ENCODE data around the gene ULK3. TPM values are rescaled to one million over a fixed set of nuclear protein-coding genes. Genes with fewer than 3 reads are reported as not detected.

ULK3 gene
- total RNA-seq, 1 donor from 2014 or later: 24.3 TPM

- Mint-ChIP-seq H3K27ac (ENCODE audit: unreplicated experiment) (no peak overlapping the region), H3K4me3 (ENCODE audit: unreplicated experiment) (no peak overlapping the region), H3K27me3 (ENCODE audit: low read depth) (peaks cover 23% of the 10 kb centered on the region), H3K9me3 (ENCODE audit: low read depth) (no peaks in the 10 kb centered on the region), H3K36me3 (ENCODE audit: low read depth) (no peaks in the 10 kb centered on the region), H3K4me1 (ENCODE audit: low read depth) (no peaks in the 10 kb centered on the region)
- no peak for DNase-seq (ENCODE audit: low spot score)
- TF ChIP-seq CTCF (IDR thresholded peaks at IDR 0.05): no peak
Measured at GRCh38 chr15:74823324-74823723, 19.6 kb downstream of the ULK3 start.

GRCh38 chr15:74822233-74822632, 20.7 kb downstream of the ULK3 start:
- H3K27ac Mint-ChIP-seq (ENCODE audit: unreplicated experiment): no peak overlapping the region
- TF ChIP-seq CTCF (IDR thresholded peaks at IDR 0.05): no peak
- H3K4me1 Mint-ChIP-seq (ENCODE audit: low read depth): peaks cover 3% of the 10 kb centered on the region
- no peak overlapping the region for H3K4me3 Mint-ChIP-seq (ENCODE audit: unreplicated experiment)
- no peaks in the 10 kb centered on the region for H3K9me3 Mint-ChIP-seq (ENCODE audit: low read depth)
- peaks cover 17% of the 10 kb centered on the region for H3K27me3 Mint-ChIP-seq (ENCODE audit: low read depth)
- DNase-seq (ENCODE audit: low spot score): no peak
- no peaks in the 10 kb centered on the region for H3K36me3 Mint-ChIP-seq (ENCODE audit: low read depth)

GRCh38 chr15:74821790-74822158, 21.2 kb downstream of the ULK3 start:
- DNase-seq (ENCODE audit: low spot score): no peak
- Mint-ChIP-seq H3K27me3 (ENCODE audit: low read depth) (peaks cover 12% of the 10 kb centered on the region), H3K4me3 (ENCODE audit: unreplicated experiment) (no peak overlapping the region), H3K36me3 (ENCODE audit: low read depth) (no peaks in the 10 kb centered on the region), H3K4me1 (ENCODE audit: low read depth) (peaks cover 4% of the 10 kb centered on the region), H3K9me3 (ENCODE audit: low read depth) (no peaks in the 10 kb centered on the region), H3K27ac (ENCODE audit: unreplicated experiment) (no peak overlapping the region)
- no peak for TF ChIP-seq CTCF (IDR thresholded peaks at IDR 0.05)

- H3K27me3 Mint-ChIP-seq (ENCODE audit: low read depth): peaks cover 9% of the 10 kb centered on the region
Measured at GRCh38 chr15:74821091-74821789, 21.7 kb downstream of the ULK3 start.

GRCh38 chr15:74820056-74820455, 22.9 kb downstream of the ULK3 start:
- peaks cover 7% of the 10 kb centered on the region for H3K27me3 Mint-ChIP-seq (ENCODE audit: low read depth)

More at GRCh38 chr15:74821091-74821789, 21.7 kb downstream of the ULK3 start:
- no peaks in the 10 kb centered on the region for H3K9me3 Mint-ChIP-seq (ENCODE audit: low read depth)
- no peak for DNase-seq (ENCODE audit: low spot score)
- no peak overlapping the region for H3K27ac Mint-ChIP-seq (ENCODE audit: unreplicated experiment)
- no peak for TF ChIP-seq CTCF (IDR thresholded peaks at IDR 0.05)
- peaks cover 4% of the 10 kb centered on the region for H3K4me1 Mint-ChIP-seq (ENCODE audit: low read depth)
- no peaks in the 10 kb centered on the region for H3K36me3 Mint-ChIP-seq (ENCODE audit: low read depth)
- no peak overlapping the region for H3K4me3 Mint-ChIP-seq (ENCODE audit: unreplicated experiment)

More at GRCh38 chr15:74820056-74820455, 22.9 kb downstream of the ULK3 start:
- peaks cover 8% of the 10 kb centered on the region for H3K4me1 Mint-ChIP-seq (ENCODE audit: low read depth)
- no peak overlapping the region for H3K4me3 Mint-ChIP-seq (ENCODE audit: unreplicated experiment)
- TF ChIP-seq CTCF (IDR thresholded peaks at IDR 0.05): no peak
- no peaks in the 10 kb centered on the region for H3K36me3 Mint-ChIP-seq (ENCODE audit: low read depth)
- DNase-seq (ENCODE audit: low spot score): no peak
- H3K27ac Mint-ChIP-seq (ENCODE audit: unreplicated experiment): no peak overlapping the region
- H3K9me3 Mint-ChIP-seq (ENCODE audit: low read depth): no peaks in the 10 kb centered on the region

Data from chondrocyte (in vitro differentiated cells).